ENCODE data around the gene ZNF337.
"Not testable (repeated sequence)": the region's sequence is repeated elsewhere in the genome, so short reads cannot be mapped to it uniquely, and the experiment has no call there.

GRCh38 chr20:25700835-25701234 lies 4.2 kb upstream of the ZNF337 start:
- TF ChIP-seq POLR2A, EP300 (IDR thresholded peaks at IDR 0.05): not testable (repeated sequence)
- TF ChIP-seq, protein P1, sequence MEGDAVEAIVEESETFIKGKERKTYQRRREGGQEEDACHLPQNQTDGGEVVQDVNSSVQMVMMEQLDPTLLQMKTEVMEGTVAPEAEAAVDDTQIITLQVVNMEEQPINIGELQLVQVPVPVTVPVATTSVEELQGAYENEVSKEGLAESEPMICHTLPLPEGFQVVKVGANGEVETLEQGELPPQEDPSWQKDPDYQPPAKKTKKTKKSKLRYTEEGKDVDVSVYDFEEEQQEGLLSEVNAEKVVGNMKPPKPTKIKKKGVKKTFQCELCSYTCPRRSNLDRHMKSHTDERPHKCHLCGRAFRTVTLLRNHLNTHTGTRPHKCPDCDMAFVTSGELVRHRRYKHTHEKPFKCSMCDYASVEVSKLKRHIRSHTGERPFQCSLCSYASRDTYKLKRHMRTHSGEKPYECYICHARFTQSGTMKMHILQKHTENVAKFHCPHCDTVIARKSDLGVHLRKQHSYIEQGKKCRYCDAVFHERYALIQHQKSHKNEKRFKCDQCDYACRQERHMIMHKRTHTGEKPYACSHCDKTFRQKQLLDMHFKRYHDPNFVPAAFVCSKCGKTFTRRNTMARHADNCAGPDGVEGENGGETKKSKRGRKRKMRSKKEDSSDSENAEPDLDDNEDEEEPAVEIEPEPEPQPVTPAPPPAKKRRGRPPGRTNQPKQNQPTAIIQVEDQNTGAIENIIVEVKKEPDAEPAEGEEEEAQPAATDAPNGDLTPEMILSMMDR (IDR thresholded peaks at IDR 0.05): not testable (repeated sequence)

Measured in stomach (tissue), 4 donors.